ENCODE results near the gene GEMIN7. TPM values are rescaled to one million over a fixed set of nuclear protein-coding genes. Genes with fewer than 3 reads are reported as not detected.

Gene GEMIN7
- total RNA-seq, 3 donors from 2014 or later = 21.3 to 35.1 (median 22.1) TPM

DNA sequence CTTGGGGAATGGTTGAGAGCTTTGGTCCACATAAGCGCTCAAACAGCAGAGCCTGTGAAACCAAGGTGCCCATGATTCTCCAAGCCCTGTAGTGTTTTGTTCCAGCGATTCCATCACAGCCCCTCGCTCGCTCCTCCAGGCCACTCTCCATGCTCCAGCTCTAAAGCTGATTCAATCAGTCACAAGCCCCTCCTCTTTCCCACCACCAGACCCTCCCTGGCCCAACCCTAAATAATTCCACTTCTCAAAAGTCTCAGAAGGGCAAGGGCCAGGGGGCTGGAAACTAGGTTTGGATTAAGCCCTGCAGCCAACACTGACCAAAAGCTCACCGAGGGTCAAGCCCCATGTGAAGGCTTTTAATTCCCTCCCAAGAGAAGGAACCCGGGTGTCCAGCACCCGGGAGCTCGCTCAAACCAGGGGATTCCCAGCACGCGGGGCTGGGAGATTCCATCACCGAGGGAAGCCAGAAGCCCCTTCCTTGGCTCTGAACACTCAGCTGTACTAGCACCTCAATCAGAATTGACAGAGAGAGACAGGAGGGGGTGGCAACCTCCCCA, 4.2 kb upstream of the GEMIN7 start:
- no peak for TF ChIP-seq POLR2A (IDR thresholded peaks at IDR 0.05)
- TF ChIP-seq, protein P1, sequence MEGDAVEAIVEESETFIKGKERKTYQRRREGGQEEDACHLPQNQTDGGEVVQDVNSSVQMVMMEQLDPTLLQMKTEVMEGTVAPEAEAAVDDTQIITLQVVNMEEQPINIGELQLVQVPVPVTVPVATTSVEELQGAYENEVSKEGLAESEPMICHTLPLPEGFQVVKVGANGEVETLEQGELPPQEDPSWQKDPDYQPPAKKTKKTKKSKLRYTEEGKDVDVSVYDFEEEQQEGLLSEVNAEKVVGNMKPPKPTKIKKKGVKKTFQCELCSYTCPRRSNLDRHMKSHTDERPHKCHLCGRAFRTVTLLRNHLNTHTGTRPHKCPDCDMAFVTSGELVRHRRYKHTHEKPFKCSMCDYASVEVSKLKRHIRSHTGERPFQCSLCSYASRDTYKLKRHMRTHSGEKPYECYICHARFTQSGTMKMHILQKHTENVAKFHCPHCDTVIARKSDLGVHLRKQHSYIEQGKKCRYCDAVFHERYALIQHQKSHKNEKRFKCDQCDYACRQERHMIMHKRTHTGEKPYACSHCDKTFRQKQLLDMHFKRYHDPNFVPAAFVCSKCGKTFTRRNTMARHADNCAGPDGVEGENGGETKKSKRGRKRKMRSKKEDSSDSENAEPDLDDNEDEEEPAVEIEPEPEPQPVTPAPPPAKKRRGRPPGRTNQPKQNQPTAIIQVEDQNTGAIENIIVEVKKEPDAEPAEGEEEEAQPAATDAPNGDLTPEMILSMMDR (IDR thresholded peaks at IDR 0.05) = no peak
- no peak for TF ChIP-seq POLR2AphosphoS5 (IDR thresholded peaks at IDR 0.05)
- Histone ChIP-seq H3K27ac (peak overlapping the region; percentile 70 to 75), H3K4me1 (peaks cover 4 to 30% of the 10 kb centered on the region in 2 donors), H3K27me3 (no peaks in the 10 kb centered on the region), H3K9me3 (no peaks in the 10 kb centered on the region), H3K36me3 (no peaks in the 10 kb centered on the region), H3K4me3 (peak overlapping the region in 2 of 3 donors; percentile 60 to 65)
- intact Hi-C loops (cut with DNase I; ENCODE audit: low total_unique reads) = no loop called here
- no peak for DNase-seq (ENCODE audit: low spot score in 2 of 2)

DNA sequence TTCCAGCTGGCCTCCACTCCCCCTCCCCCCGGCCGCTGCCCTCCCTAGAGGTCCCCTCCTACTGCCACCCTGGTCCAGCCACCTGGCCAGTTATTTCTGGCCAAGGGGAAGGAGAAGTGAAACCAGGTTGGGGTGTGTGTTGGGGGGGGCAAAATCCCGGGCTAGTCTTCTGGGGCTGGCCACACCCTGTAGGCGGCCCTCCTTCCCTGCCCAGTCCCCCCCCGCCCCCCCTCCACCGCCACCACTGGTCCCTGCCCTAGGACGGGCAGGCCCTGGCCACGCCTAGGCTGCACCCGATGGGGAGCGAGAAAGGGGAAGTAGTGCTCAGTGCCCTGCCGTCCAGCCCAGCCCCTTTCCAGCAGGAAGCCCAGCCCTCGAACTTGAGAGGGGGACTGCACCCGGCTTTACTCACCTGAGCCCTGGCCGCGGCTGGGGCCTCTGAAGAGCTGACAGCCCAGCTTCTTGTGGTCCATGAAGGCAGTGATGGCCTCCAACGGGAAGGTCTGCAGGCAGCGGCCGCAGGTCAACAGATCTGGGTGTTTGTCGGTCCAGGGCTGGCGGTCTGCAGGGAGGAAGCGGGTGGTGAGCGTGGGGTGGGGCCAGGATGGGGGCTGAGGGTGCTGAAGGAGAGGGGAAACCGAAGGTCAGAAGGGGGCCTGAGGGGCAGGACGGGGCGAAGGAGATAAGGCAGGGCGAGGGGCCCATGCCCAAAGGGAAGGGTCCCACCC, 3.6 kb upstream of the GEMIN7 start:
- H3K9me3 ChIP-seq = no peaks in the 10 kb centered on the region
- H3K27me3 ChIP-seq = no peaks in the 10 kb centered on the region
- peak overlapping the region; percentile 70 to 75 for H3K27ac ChIP-seq
- peak overlapping the region; percentile 51 to 65 (median 60) for H3K4me3 ChIP-seq
- no peaks in the 10 kb centered on the region for H3K36me3 ChIP-seq
- intact Hi-C loops (cut with DNase I; ENCODE audit: low total_unique reads) = no loop called here
- DNase-seq (ENCODE audit: low spot score in 2 of 2) = peak; percentile 69 to 83
- H3K4me1 ChIP-seq = peaks cover 3 to 24% of the 10 kb centered on the region in 2 donors
- TF ChIP-seq, protein P1 (IDR thresholded peaks at IDR 0.05) = no peak
- no peak for TF ChIP-seq POLR2A (IDR thresholded peaks at IDR 0.05)
- no peak for TF ChIP-seq POLR2AphosphoS5 (IDR thresholded peaks at IDR 0.05)

DNA sequence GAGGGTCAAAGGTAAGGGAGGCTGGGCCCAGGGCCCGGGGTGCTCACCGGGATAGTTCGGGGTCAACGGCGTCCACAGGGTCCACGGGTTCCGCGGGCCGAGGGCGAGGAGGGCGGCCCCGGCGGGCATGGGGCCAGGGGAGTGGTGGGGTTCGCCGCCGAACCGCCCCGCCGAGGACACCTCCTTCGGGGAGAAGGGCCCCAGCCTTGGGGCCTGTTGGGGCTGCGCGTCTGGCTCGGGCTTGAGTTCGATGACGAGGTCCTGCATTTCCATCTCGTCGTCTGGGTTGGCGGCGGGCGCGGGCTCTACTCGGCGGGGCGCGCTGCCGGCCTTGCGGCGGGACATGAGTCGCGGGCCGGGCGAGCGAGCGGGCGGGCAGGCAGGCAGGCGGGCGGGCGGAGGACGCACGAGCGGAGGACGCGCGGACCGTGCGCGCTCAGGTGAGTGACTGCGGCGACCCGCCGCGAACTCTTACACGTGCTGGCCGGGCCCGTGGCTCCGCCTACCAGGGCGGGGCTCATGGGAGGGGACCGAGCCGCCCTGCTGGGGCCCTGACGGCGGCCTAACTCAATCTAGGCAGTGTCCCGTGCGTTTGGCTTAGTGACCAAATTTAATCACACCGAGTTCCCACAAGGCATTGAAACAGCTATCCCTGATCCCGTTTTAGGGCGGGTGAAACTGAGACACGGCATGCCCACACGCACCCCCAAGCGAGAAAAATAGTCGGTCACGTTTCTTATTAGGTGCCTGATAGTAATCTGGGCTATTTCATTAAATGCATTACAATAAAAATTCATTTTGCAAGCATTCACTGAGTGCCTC, 2.8 kb upstream of the GEMIN7 start, which contains the start of gene ZNF296:
ZNF296 (minus strand) TSS at position 450 of the 822 bp plus-strand sequence; CDS start at position 345, 105 bp downstream.
- Histone ChIP-seq H3K4me3 (peak within 1 kb of the TSS; percentile 51 to 65 (median 60)), H3K9me3 (no peaks in the 10 kb centered on the region), H3K27me3 (no peaks in the 10 kb centered on the region), H3K27ac (peak within 1 kb of the TSS; percentile 70 to 75), H3K36me3 (no peaks in the 10 kb centered on the region), H3K4me1 (peaks cover 0 to 16% of the 10 kb centered on the region in 2 donors)
- intact Hi-C loops (cut with DNase I; ENCODE audit: low total_unique reads) = no loop called here
- TF ChIP-seq POLR2A (IDR thresholded peaks at IDR 0.05) = no peak
- TF ChIP-seq, protein P1 (IDR thresholded peaks at IDR 0.05) = no peak
- TF ChIP-seq POLR2AphosphoS5 (IDR thresholded peaks at IDR 0.05) = no peak
- peak; percentile 71 to 83 for DNase-seq (ENCODE audit: low spot score in 2 of 2)

DNA sequence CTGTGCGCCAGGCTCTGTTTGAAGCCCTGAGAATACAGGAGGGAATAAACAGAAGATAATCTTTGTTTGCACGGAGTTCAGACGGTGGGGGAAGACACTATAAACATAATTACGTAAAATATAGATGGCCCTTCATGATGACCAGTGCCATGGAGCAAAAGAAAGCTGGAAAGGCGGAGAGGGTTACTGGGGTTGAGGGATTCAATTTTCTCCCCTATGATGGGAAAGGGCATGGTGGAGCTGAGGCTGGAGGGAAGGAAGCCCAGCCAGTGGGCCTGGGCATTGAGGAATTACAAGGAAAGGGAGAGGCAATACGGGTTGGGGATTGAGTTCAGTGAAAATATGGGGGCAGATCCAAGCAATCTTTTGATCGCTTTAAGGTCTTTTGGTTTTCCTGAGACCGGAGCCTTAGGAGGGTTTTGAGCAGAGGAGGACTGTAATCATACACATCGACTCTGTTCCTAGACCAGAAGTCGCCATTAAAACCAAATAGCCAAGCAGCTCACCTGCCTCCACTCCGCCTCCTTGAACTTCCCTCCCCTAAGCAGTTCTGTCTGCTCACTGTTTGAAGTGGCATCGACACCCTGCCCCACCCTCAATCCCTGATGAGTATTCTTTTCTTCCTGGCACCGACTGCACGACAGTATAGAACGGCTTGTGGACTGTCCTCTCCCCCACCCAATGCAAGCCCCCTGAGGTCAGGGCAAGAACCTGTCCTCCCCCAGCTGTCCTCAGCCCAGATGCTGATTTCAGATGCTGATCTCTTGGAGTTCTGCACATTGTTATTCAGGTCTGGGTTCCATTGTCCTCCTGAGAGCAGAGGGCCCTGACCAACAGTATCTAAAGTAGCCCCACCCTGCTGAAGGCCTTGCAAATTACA, 2.0 kb upstream of the GEMIN7 start:
- intact Hi-C loops (cut with DNase I; ENCODE audit: low total_unique reads) = no loop called here
- TF ChIP-seq, protein P1 (IDR thresholded peaks at IDR 0.05) = no peak
- TF ChIP-seq POLR2A (IDR thresholded peaks at IDR 0.05) (no peak), POLR2AphosphoS5 (IDR thresholded peaks at IDR 0.05) (no peak)
- H3K27ac ChIP-seq = peak overlapping the region; percentile 70 to 75
- peak overlapping the region; percentile 51 to 65 (median 60) for H3K4me3 ChIP-seq
- no peaks in the 10 kb centered on the region for H3K27me3 ChIP-seq
- peaks cover 0 to 8% of the 10 kb centered on the region in 2 donors for H3K4me1 ChIP-seq
- H3K36me3 ChIP-seq = no peaks in the 10 kb centered on the region
- H3K9me3 ChIP-seq = no peaks in the 10 kb centered on the region
- no peak for DNase-seq (ENCODE audit: low spot score in 2 of 2)

All from breast epithelium (tissue), 4 donors.